Breast epithelium (tissue), 4 donors: ENCODE data around the gene KCNK15. TPM values are rescaled to one million over a fixed set of nuclear protein-coding genes. Genes with fewer than 3 reads are reported as not detected.

Experiments used
- DNase-seq, 2 donors: peaks; one replicate each; pipeline ENCODE4 v3.0.0-alpha.2; 2019; ENCODE audit warnings: low spot score in 2 of 2
- H3K27ac ChIP-seq, 2 donors: fragments of 200-600 bp; sonication (generic) in 1 of 2; one replicate each; pipeline ENCODE4 v1.5.1; 2016 to 2019; ENCODE audit warnings: mild to moderate bottlenecking in 1 of 2
- H3K27me3 ChIP-seq, 2 donors: fragments of 200-600 bp; sonication (generic) in 1 of 2; one replicate each; pipeline versions ENCODE4 v1.5.1 to v1.6.0; 2017 to 2019; ENCODE audit warnings: control low read depth in 1 of 2, mild to moderate bottlenecking in 1 of 2
- H3K36me3 ChIP-seq: fragments of 200-600 bp; one replicate; pipeline ENCODE4 v1.5.1; 2019
- H3K4me1 ChIP-seq, 2 donors: fragments of 200-600 bp; sonication (generic); one replicate each; pipeline ENCODE4 v1.5.1; 2016 to 2019; ENCODE audit warnings: control low read depth in 1 of 2
- H3K4me3 ChIP-seq, 3 donors: fragments of 200-600 bp; sonication (generic); 1 replicate in 2 of 3; 2 replicates in 1 of 3; pipeline ENCODE4 v1.5.1; 2016 to 2019; ENCODE audit warnings: mild to moderate bottlenecking in 3 of 3, moderate library complexity in 2 of 3
- H3K9me3 ChIP-seq, 2 donors: fragments of 200-600 bp; sonication (generic) in 1 of 2; one replicate each; pipeline ENCODE4 v1.5.1; 2016 to 2019; ENCODE audit warnings: control low read depth in 1 of 2
- POLR2A ChIP-seq: fragments of 450-650 bp; IDR thresholded peaks from one replicate; pipeline ENCODE4 v1.6.1; 2016; ENCODE audit warnings: antibody characterized with exemption, mild to moderate bottlenecking, moderate library complexity
- POLR2AphosphoS5 ChIP-seq, 3 donors: sonication (generic); formaldehyde crosslinking; IDR thresholded peaks; one replicate each; pipeline ENCODE4 v1.6.1; 2017; ENCODE audit warnings: antibody characterized with exemption in 3 of 3
- intact Hi-C: fragments of 100-400 bp; cut with DNase I; formaldehyde crosslinking; loops from one replicate; pipeline ENCODE4 v1.15.1; 2023; ENCODE audit warnings: low total_unique reads
- total RNA-seq, 3 donors: library from RNA; depleted of rRNA; stranded (reverse); fragments of >200 nt; gene quantifications; one replicate each; pipeline ENCODE4 v1.1.0, GENCODE V29; 2016
- TF ChIP-seq, protein P1 (sequence below), 3 donors: fragments of 450-650 bp; IDR thresholded peaks; one replicate each; pipeline ENCODE4 v1.5.1; 2016 to 2017; ENCODE audit warnings: antibody characterized with exemption in 3 of 3, mild to moderate bottlenecking in 3 of 3, moderate library complexity in 3 of 3

Gene KCNK15
- total RNA-seq, 3 donors from 2014 or later: 5.0 to 7.3 (median 5.6) TPM

GRCh38 chr20:44735816-44736169 lies 9.9 kb upstream of the KCNK15 start:
- no peak for TF ChIP-seq POLR2A
- TF ChIP-seq, protein P1, sequence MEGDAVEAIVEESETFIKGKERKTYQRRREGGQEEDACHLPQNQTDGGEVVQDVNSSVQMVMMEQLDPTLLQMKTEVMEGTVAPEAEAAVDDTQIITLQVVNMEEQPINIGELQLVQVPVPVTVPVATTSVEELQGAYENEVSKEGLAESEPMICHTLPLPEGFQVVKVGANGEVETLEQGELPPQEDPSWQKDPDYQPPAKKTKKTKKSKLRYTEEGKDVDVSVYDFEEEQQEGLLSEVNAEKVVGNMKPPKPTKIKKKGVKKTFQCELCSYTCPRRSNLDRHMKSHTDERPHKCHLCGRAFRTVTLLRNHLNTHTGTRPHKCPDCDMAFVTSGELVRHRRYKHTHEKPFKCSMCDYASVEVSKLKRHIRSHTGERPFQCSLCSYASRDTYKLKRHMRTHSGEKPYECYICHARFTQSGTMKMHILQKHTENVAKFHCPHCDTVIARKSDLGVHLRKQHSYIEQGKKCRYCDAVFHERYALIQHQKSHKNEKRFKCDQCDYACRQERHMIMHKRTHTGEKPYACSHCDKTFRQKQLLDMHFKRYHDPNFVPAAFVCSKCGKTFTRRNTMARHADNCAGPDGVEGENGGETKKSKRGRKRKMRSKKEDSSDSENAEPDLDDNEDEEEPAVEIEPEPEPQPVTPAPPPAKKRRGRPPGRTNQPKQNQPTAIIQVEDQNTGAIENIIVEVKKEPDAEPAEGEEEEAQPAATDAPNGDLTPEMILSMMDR (IDR thresholded peaks at IDR 0.05): no peak
- no peak for TF ChIP-seq POLR2AphosphoS5 (IDR thresholded peaks at IDR 0.05)
- no peak overlapping the region for H3K27ac ChIP-seq
- no peaks in the 10 kb centered on the region for H3K9me3 ChIP-seq
- no peak for DNase-seq
- H3K36me3 ChIP-seq: no peaks in the 10 kb centered on the region
- intact Hi-C loops: no loop called here
- no peaks in the 10 kb centered on the region for H3K4me1 ChIP-seq
- no peaks in the 10 kb centered on the region for H3K27me3 ChIP-seq
- no peak overlapping the region for H3K4me3 ChIP-seq

GRCh38 chr20:44736170-44737021 lies 9.3 kb upstream of the KCNK15 start:
- H3K36me3 ChIP-seq: no peaks in the 10 kb centered on the region
- H3K27me3 ChIP-seq: no peaks in the 10 kb centered on the region
- DNase-seq: peak in 1 of 2 donors; percentile 40
- no peaks in the 10 kb centered on the region for H3K4me1 ChIP-seq
- H3K27ac ChIP-seq: peak overlapping the region in 1 of 2 donors; percentile 33
- no peak overlapping the region for H3K4me3 ChIP-seq
- no peaks in the 10 kb centered on the region for H3K9me3 ChIP-seq
- intact Hi-C loops: no loop called here
- TF ChIP-seq POLR2AphosphoS5 (IDR thresholded peaks at IDR 0.05): peak in 1 of 3 donors; percentile 50
- TF ChIP-seq, protein P1 (IDR thresholded peaks at IDR 0.05): no peak

DNA sequence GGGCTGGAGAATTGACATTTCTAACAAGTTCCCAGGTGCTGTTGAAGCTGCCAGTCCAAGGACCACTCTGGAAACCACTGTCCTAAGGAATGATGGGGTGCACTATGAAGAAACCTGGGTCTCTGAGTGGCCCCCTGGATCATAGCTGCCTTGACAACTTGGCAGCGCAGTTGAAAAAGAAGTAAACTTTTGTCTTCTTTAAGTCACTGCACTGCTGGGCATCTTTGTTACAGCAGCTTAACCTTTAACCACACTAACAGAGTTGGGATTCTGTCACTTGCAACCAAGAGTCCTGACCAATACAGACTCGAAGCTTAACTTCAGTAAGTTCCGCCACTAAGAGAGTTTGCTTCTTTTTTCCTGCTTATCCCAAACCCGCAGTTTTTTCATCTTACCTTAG lies 8.5 kb upstream of the KCNK15 start:
- intact Hi-C loops: no loop called here
- H3K27me3 ChIP-seq: no peaks in the 10 kb centered on the region
- no peaks in the 10 kb centered on the region for H3K9me3 ChIP-seq
- H3K4me1 ChIP-seq: no peaks in the 10 kb centered on the region
- H3K27ac ChIP-seq: no peak overlapping the region
- H3K36me3 ChIP-seq: no peaks in the 10 kb centered on the region
- TF ChIP-seq, protein P1 (IDR thresholded peaks at IDR 0.05): no peak
- no peak for TF ChIP-seq POLR2AphosphoS5 (IDR thresholded peaks at IDR 0.05)
- no peak for TF ChIP-seq POLR2A
- no peak for DNase-seq
- no peak overlapping the region for H3K4me3 ChIP-seq

DNA sequence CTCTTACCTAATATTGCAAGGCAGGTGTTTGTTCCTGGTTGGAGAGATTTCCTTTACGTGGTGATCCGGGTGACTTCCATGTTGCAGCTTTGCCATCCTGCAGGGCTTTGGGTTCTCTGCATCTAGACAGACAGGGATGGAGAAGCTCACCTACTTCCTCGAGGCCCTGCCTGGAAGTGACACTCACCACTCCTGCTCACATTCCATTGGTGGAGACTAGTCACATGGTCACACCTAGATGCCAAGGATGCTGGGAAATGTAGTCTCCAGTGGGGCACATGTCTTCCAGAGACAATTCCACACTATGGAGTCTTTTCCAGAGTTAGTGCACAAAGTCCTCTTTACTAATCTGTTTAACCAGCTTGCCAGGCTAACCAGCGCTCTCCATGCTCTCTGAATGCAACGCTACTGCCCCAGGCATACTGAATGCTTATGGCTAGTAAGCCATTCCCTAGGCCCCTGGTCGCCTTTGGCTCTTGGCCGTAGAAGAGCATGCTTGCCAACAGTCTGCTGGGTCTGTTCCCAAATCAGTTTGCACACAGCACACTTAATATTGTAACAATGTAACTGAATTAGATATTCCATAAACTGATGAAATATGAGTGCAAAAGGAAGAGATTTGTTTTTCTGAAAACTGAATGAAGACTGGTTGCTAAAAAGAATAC lies 6.7 kb upstream of the KCNK15 start:
- no peak overlapping the region for H3K27ac ChIP-seq
- H3K4me1 ChIP-seq: no peaks in the 10 kb centered on the region
- TF ChIP-seq, protein P1 (IDR thresholded peaks at IDR 0.05): no peak
- TF ChIP-seq POLR2AphosphoS5 (IDR thresholded peaks at IDR 0.05) (no peak), POLR2A (no peak)
- intact Hi-C loops: no loop called here
- no peaks in the 10 kb centered on the region for H3K9me3 ChIP-seq
- no peaks in the 10 kb centered on the region for H3K27me3 ChIP-seq
- no peaks in the 10 kb centered on the region for H3K36me3 ChIP-seq
- no peak overlapping the region for H3K4me3 ChIP-seq
- DNase-seq: peak; percentile 70 to 81

GRCh38 chr20:44739942-44740341 lies 5.7 kb upstream of the KCNK15 start:
- intact Hi-C loops: no loop called here
- DNase-seq: no peak
- TF ChIP-seq, protein P1 (IDR thresholded peaks at IDR 0.05): no peak
- TF ChIP-seq POLR2AphosphoS5 (IDR thresholded peaks at IDR 0.05): no peak
- no peak for TF ChIP-seq POLR2A
- no peaks in the 10 kb centered on the region for H3K27me3 ChIP-seq
- H3K27ac ChIP-seq: no peak overlapping the region
- H3K36me3 ChIP-seq: no peaks in the 10 kb centered on the region
- H3K4me3 ChIP-seq: no peak overlapping the region
- H3K4me1 ChIP-seq: no peaks in the 10 kb centered on the region
- H3K9me3 ChIP-seq: no peaks in the 10 kb centered on the region
